Hematopoietic multipotent progenitor cell (in vitro differentiated cells): Measurements from ENCODE around the gene CCSER1. TPM values are rescaled to one million over a fixed set of nuclear protein-coding genes. Genes with fewer than 3 reads are reported as not detected.
"Not testable (repeated sequence)": the region's sequence is repeated elsewhere in the genome, so short reads cannot be mapped to it uniquely, and the experiment has no call there.

Source experiments
- DNase-seq, 3 donors: peaks; one replicate each; pipeline ENCODE4 v3.0.0-alpha.2; 2011 to 2015; ENCODE audit warnings: low read depth in 2 of 3, low spot score in 2 of 3
- total RNA-seq: library from RNA; depleted of rRNA; stranded (reverse); fragments of >200 nt; gene quantifications from one replicate; pipeline ENCODE4 v1.2.3, GENCODE V29; 2012

CCSER1 gene
- total RNA-seq, 1 donor: 15.3 TPM

DNA sequence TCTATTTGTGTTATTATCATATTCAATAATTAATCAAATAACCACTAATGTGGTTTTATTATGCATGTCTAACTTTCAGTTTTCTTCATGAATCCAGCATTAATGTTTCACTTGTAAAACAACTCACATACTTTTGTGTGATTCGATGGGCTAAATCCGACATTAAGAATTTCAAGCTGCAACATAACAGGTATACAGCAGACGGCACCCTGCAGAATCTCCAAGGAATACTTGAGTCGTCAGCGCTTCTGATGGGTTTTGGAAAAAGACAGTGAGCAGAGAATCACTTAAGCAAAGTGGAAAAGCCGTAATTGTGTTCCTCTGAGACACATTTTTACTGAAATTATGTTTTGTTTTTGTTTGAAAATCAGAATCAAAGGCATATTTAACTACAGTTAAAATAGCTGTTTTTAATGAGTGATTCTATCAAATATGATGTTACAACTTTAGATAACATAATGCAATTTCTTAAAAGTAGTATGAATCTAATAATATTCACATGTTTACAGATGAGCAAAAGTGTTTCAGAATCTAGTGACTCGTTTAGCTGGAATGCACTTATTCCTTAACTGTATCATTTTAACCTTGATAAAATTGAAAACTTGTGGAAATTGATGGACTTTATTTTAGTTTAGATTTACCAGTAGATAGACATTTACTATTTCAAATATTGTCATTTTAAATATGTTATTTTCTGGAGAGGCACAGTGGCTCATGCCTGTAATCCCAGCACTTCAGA is 514.8 kb downstream of the CCSER1 start:
- no peak for DNase-seq

- no peak for DNase-seq
These were observed 516.0 kb downstream of the CCSER1 start for GRCh38 chr4:90643156-90643555.

DNA sequence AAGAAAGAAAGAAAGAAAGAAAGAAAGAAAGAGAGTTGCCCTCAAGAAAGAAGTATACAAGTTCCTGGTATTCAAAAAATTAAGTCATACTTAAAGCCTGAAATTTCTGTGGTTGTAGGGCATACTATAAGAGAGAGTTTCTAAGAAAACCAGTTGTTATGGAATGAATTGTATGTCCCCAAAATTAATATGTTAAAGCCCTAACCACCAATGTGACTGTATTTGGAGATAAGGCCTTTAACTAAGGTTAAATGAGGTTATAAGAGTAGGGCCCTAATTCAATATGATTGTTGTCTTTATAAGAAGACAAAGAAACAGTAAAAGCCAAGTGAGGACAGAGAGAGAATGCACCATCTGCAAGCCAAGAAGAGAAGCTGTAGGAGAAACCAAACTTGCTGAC is 521.1 kb downstream of the CCSER1 start:
- DNase-seq: no peak

DNA sequence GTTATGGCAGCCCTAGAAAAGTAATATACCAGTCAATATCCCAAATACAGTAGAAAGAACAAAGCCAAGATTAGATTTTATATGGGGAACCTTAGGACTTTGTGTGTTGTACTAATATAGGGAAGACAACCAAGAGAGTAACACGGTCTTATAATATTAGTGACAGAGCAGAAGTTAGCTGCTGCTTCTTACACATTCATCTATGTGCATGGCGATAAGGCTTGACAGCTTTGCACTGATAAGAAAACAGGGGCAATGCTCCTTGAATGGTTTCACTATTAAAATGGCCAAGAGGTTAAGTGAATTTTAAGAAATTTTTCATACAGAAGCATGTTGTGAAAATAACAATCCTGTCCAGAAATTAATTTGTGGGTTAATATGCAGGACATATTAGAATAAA is 521.6 kb downstream of the CCSER1 start:
- no peak for DNase-seq

- no peak for DNase-seq
These were observed 533.5 kb downstream of the CCSER1 start for GRCh38 chr4:90660672-90661071.

DNA sequence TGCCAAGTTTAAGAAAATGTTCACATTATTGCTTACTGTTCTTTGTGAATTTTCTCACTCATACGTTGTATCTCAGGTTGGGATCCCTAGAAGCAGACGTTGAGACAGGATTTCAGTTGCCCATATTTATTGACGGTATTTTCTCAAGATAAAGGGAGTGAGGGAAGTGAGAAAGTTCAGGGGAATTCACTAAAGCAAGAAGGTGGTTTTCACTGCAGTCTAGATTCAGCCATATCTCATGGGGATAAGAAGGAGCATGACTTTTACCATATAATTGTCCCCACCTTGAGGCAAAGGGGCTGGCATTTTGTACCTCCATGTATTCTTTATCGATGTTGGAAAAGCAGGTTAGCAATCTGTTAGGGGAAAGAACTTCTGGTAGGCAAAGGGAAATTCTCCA is 543.0 kb downstream of the CCSER1 start:
- no peak for DNase-seq

DNA sequence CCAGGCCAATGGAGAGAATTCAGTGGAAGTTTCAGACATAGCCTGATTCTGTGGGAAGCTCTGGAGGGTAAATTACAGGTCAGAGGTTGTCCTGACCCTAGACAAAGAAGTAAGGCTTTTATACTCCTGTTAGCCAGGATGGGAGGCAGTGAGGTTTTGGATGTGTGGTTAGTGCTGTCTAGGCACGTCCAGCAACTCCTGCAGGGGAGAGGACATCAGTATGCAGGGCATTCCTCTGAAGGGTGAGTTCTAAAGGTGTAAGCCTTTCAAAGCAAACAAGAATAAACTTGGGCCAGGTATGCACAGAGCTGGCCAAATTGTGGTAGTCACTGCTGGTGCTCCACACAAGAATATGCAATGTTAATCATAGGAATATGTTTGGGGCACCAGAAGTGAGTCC is 562.5 kb downstream of the CCSER1 start:
- DNase-seq: no peak

- DNase-seq: no peak
These were observed 568.2 kb downstream of the CCSER1 start for GRCh38 chr4:90695411-90695810.

GRCh38 chr4:90705501-90705900 is 578.3 kb downstream of the CCSER1 start:
- not testable (repeated sequence) for DNase-seq

- DNase-seq: no peak
These were observed 588.0 kb downstream of the CCSER1 start for GRCh38 chr4:90715242-90715641.

DNA sequence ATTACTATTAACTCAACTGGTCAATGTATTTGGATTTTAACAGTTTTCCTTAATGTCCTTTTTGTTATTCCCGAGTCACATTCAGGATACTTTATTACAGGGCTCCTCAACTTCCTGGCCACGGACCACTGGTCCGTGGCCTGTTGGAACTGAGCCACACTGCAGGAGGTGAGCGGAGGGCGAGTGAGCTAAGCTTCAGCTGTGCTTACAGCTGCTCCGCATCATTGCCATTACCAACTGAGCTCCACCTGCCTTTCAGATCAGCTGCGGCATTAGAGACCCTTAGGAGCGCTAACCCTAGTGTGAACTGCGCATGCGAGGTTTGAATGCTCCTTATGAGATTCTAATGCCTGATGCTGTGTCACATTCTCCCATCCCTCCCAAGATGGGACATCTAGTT is 591.7 kb downstream of the CCSER1 start:
- no peak for DNase-seq

- no peak for DNase-seq
These were observed 600.7 kb downstream of the CCSER1 start for GRCh38 chr4:90727938-90728337.

DNA sequence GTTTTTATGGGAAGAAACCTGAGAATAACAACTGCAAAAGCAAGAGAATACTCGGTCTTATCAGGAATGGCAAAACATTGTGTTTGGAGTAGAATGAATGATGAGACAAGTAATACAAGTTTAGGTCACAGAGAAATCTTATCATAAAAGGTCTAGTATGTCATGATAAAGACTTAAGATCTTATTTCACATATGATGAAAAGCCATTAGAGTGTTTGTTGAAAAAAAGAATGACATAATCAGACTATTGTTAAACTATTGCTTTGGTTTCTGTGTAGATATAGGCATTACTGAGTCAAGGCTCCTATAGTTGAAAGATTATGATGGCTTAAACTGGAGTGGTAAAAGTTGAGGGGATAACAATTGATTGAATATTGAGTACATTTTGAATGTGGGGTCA is 603.6 kb downstream of the CCSER1 start:
- no peak for DNase-seq

GRCh38 chr4:90733211-90733610 is 606.0 kb downstream of the CCSER1 start:
- no peak for DNase-seq

- DNase-seq: no peak
These were observed 618.0 kb downstream of the CCSER1 start for GRCh38 chr4:90745176-90745575.

DNA sequence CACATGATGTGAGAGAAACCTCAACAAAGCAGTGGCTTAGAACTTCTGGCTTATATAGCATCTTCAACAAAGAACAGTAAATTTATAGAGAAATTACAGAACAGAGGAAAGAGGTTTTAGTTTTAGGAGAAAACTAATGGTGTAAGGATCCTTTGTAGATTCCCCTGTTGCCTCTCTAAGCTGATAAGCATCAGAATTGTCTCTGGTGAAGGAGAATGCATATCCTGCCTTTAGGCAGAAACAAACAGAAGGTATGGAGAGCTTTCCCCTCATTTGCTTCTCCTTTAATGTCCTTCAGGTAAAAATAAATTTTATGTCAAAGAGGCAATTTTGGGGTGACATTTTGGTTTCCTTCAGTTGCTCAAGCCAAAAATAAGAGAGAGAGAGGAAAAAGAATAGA is 625.9 kb downstream of the CCSER1 start:
- no peak for DNase-seq

GRCh38 chr4:90757534-90758060 is 630.4 kb downstream of the CCSER1 start:
- DNase-seq: no peak

DNA sequence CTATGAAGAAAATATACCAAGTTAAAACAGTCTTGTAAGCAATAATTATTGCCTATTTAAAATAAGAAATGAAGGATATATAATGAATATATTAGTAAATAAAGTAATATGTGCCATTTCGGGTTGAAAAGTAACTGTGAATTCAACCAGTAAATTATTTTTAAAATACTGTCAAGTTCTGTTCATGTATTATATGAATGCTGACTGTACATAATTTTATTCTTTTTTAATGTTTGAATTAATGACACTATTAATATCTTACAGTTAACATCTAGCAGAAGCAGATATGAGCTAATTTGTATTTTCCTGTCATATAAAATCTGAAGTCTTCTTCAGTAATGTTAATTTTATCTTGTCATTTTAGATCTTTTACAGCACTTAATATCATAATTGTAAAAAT is 632.9 kb downstream of the CCSER1 start:
- DNase-seq: no peak

GRCh38 chr4:90766837-90767236 is 639.6 kb downstream of the CCSER1 start:
- DNase-seq: no peak

- no peak for DNase-seq
These were observed 642.1 kb downstream of the CCSER1 start for GRCh38 chr4:90769251-90769650.

DNA sequence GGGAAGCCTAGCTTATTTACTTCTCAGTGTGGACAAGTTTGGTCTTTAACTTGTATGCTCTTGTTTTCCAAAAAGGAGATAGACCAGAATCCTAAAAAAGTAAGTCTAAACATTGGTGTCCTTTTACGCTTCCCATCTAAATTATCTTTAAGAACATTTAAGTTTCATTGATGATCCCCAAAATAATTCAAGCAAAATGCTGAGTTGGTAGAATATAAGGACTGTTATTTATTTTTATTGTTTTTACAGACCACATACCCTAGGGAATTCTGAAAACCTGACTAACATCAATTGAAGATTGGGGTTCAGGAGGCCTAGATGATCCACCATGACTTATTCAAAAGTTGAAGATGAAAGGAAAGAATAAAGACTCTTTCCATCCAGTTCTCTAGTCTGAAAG is 653.0 kb downstream of the CCSER1 start:
- DNase-seq: no peak

GRCh38 chr4:90786602-90787001 is 659.4 kb downstream of the CCSER1 start:
- no peak for DNase-seq

- DNase-seq: peak in 2 of 3 donors; percentile 3 to 44
These were observed 665.5 kb downstream of the CCSER1 start for GRCh38 chr4:90792696-90793095.
